Thoracic aorta (tissue), 2 donors: Measurements from ENCODE around the gene PFKFB3. TPM values are rescaled to one million over a fixed set of nuclear protein-coding genes. Genes with fewer than 3 reads are reported as not detected.

ENCODE experiments used
- ATAC-seq: fragments of 150-250 bp; one replicate; pipeline ENCODE4 v1.8.0; 2017; ENCODE audit warnings: low read depth; ENCODE audit not compliant: insufficient number of reproducible peaks, low FRiP score
- DNase-seq: peaks from one replicate; pipeline ENCODE4 v3.0.0-alpha.2; 2020; ENCODE audit warnings: low spot score
- H3K27ac ChIP-seq, 2 donors: fragments of 200-600 bp; sonication (generic); 1 replicate in 1 of 2; 2 replicates in 1 of 2; pipeline ENCODE4 v1.5.1; 2016; ENCODE audit warnings: mild to moderate bottlenecking in 2 of 2, moderate library complexity in 2 of 2
- H3K27me3 ChIP-seq: fragments of 200-600 bp; sonication (generic); replicated peaks from 2 replicates; pipeline ENCODE4 v1.6.0; 2016; ENCODE audit warnings: mild to moderate bottlenecking; ENCODE audit not compliant: insufficient read depth
- H3K36me3 ChIP-seq: fragments of 200-600 bp; sonication (generic); one replicate; pipeline ENCODE4 v1.5.1; 2016
- H3K4me1 ChIP-seq, 2 donors: fragments of 200-600 bp; sonication (generic); 1 replicate in 1 of 2; 2 replicates in 1 of 2; pipeline versions ENCODE4 v1.5.1 to v1.6.0; 2016; ENCODE audit warnings: low read depth in 2 of 2, mild to moderate bottlenecking in 1 of 2; ENCODE audit not compliant: control insufficient read depth in 1 of 2
- H3K4me3 ChIP-seq: fragments of 200-600 bp; sonication (generic); 2 replicates; pipeline ENCODE4 v1.5.1; 2016; ENCODE audit warnings: mild to moderate bottlenecking
- H3K9me3 ChIP-seq: fragments of 200-600 bp; sonication (generic); 2 replicates; pipeline ENCODE4 v1.5.1; 2016
- CTCF ChIP-seq: fragments of 200-600 bp; sonication (generic); IDR thresholded peaks from one replicate; pipeline ENCODE4 v1.5.1; 2019; ENCODE audit warnings: antibody characterized with exemption
- total RNA-seq, 2 donors: library from RNA; depleted of rRNA; stranded (reverse); fragments of >200 nt; gene quantifications; one replicate each; pipeline versions ENCODE4 v1.1.0 to v1.2.3, GENCODE V29; 2016

The PFKFB3 gene
- total RNA-seq: 100 to 1,000 TPM; 151 to 311 TPM

GRCh38 chr10:6202684-6203330 lies at the start of gene PFKFB3:
TSS of gene PFKFB3 (plus strand) at chr10:6202932. CDS start at chr10:6203261, 329 bp downstream.
- no peaks in the 10 kb centered on the region for H3K9me3 ChIP-seq
- peak within 1 kb of the TSS; percentile 99 for H3K27ac ChIP-seq
- H3K36me3 ChIP-seq: no peaks in the 10 kb centered on the region
- ATAC-seq: peak; percentile 54
- peak; percentile 90 for DNase-seq
- H3K27me3 ChIP-seq: no peaks in the 10 kb centered on the region
- TF ChIP-seq CTCF: peak; percentile 100
- H3K4me1 ChIP-seq: peaks cover 23 to 39% of the 10 kb centered on the region in 2 donors
- H3K4me3 ChIP-seq: peak within 1 kb of the TSS; percentile 100

- Histone ChIP-seq H3K4me3 (no peak overlapping the region), H3K27ac (no peak overlapping the region), H3K36me3 (no peaks in the 10 kb centered on the region), H3K9me3 (no peaks in the 10 kb centered on the region), H3K4me1 (peaks cover 9 to 20% of the 10 kb centered on the region in 2 donors), H3K27me3 (no peaks in the 10 kb centered on the region)
- no peak for DNase-seq
- no peak for ATAC-seq
- no peak for TF ChIP-seq CTCF
Observed at GRCh38 chr10:6153845-6154244, 48.9 kb upstream of the PFKFB3 start.

GRCh38 chr10:6154566-6154965 lies 48.2 kb upstream of the PFKFB3 start:
- no peak for TF ChIP-seq CTCF
- Histone ChIP-seq H3K36me3 (no peaks in the 10 kb centered on the region), H3K27ac (no peak overlapping the region), H3K27me3 (no peaks in the 10 kb centered on the region), H3K9me3 (no peaks in the 10 kb centered on the region), H3K4me3 (no peak overlapping the region), H3K4me1 (peaks cover 9 to 20% of the 10 kb centered on the region in 2 donors)
- no peak for DNase-seq
- no peak for ATAC-seq

GRCh38 chr10:6158276-6158675 lies 44.5 kb upstream of the PFKFB3 start:
- Histone ChIP-seq H3K27me3 (no peaks in the 10 kb centered on the region), H3K4me1 (peaks cover 0 to 7% of the 10 kb centered on the region in 2 donors), H3K9me3 (no peaks in the 10 kb centered on the region), H3K36me3 (no peaks in the 10 kb centered on the region), H3K4me3 (no peak overlapping the region), H3K27ac (peak overlapping the region; percentile 84 to 85)
- TF ChIP-seq CTCF: no peak
- ATAC-seq: no peak
- no peak for DNase-seq

GRCh38 chr10:6161921-6162320 lies 40.8 kb upstream of the PFKFB3 start:
- Histone ChIP-seq H3K4me3 (no peak overlapping the region), H3K36me3 (peaks cover 2% of the 10 kb centered on the region), H3K27ac (peak overlapping the region in 1 of 2 donors; percentile 75), H3K27me3 (no peaks in the 10 kb centered on the region), H3K9me3 (no peaks in the 10 kb centered on the region), H3K4me1 (peaks cover 9 to 24% of the 10 kb centered on the region in 2 donors)
- no peak for TF ChIP-seq CTCF
- no peak for DNase-seq
- ATAC-seq: no peak
